ENCODE measurements around the gene TMEM135. TPM values are rescaled to one million over a fixed set of nuclear protein-coding genes. Genes with fewer than 3 reads are reported as not detected.

TMEM135 gene
- total RNA-seq, 6 experiments from 2014 or later: 12.2 to 27.9 (median 18.8) TPM

GRCh38 chr11:87352759-87353707 is 315.3 kb downstream of the TMEM135 start:
- ATAC-seq: peak; percentile 99 to 100 (median 100)

GRCh38 chr11:87353771-87354345 is 316.1 kb downstream of the TMEM135 start:
- 75% methylated on average over 1 of the region's 2 CpGs for WGBS (ENCODE audit: insufficient coverage, low coverage, low lambda C conversion rate, missing lambda C conversion rate)
- no peak overlapping the region for H3K27ac ChIP-seq
- TF ChIP-seq CTCF (IDR thresholded peaks at IDR 0.05): no peak
- TF ChIP-seq POLR2A (IDR thresholded peaks at IDR 0.05): no peak

More at GRCh38 chr11:87352759-87353707, 315.3 kb downstream of the TMEM135 start:
- H3K9me3 ChIP-seq: no peaks in the 10 kb centered on the region
- intact Hi-C loops (cut with DNase I): loop anchor here in 1 of 2 donors (5.0 kb wide), 1 partner anchor 69 kb away; no protein-coding TSS in a partner anchor
- peak; percentile 99 to 100 (median 99) for TF ChIP-seq CTCF (IDR thresholded peaks at IDR 0.05)
- TF ChIP-seq POLR2A (IDR thresholded peaks at IDR 0.05): no peak
- no peak overlapping the region for H3K4me3 ChIP-seq
- H3K36me3 ChIP-seq: no peaks in the 10 kb centered on the region
- DNase-seq: peak; percentile 87 to 89 (median 89)
- H3K4me1 ChIP-seq: no peaks in the 10 kb centered on the region
- WGBS (ENCODE audit: insufficient coverage, low coverage, low lambda C conversion rate, missing lambda C conversion rate): 11% methylated on average over 15 of the region's 26 CpGs
- no peaks in the 10 kb centered on the region for H3K27me3 ChIP-seq
- H3K27ac ChIP-seq: no peak overlapping the region

GRCh38 chr11:87355596-87355995 is 317.9 kb downstream of the TMEM135 start:
- TF ChIP-seq POLR2A (IDR thresholded peaks at IDR 0.05) (no peak), CTCF (IDR thresholded peaks at IDR 0.05) (no peak)
- intact Hi-C loops (cut with DNase I): no loop called here
- Histone ChIP-seq H3K27me3 (no peaks in the 10 kb centered on the region), H3K9me3 (no peaks in the 10 kb centered on the region), H3K4me1 (peaks cover 0 to 6% (median 1%) of the 10 kb centered on the region in 4 donors), H3K36me3 (no peaks in the 10 kb centered on the region), H3K4me3 (no peak overlapping the region), H3K27ac (no peak overlapping the region)
- WGBS (ENCODE audit: insufficient coverage, low coverage, low lambda C conversion rate, missing lambda C conversion rate): 100% methylated on average over 1 of the region's 1 CpG
- DNase-seq: no peak
- no peak for ATAC-seq

More at GRCh38 chr11:87353771-87354345, 316.1 kb downstream of the TMEM135 start:
- H3K36me3 ChIP-seq: no peaks in the 10 kb centered on the region
- H3K9me3 ChIP-seq: no peaks in the 10 kb centered on the region
- intact Hi-C loops (cut with DNase I): loop anchor here in 1 of 2 donors (5.0 kb wide), 1 partner anchor 68 kb away; no protein-coding TSS in a partner anchor
- H3K27me3 ChIP-seq: no peaks in the 10 kb centered on the region
- no peaks in the 10 kb centered on the region for H3K4me1 ChIP-seq
- DNase-seq: no peak
- no peak for ATAC-seq
- H3K4me3 ChIP-seq: no peak overlapping the region

GRCh38 chr11:87356428-87356827 is 318.7 kb downstream of the TMEM135 start:
- Histone ChIP-seq H3K27me3 (no peaks in the 10 kb centered on the region), H3K27ac (no peak overlapping the region), H3K4me3 (no peak overlapping the region), H3K9me3 (no peaks in the 10 kb centered on the region), H3K4me1 (peaks cover 0 to 6% (median 1%) of the 10 kb centered on the region in 4 donors), H3K36me3 (no peaks in the 10 kb centered on the region)
- no peak for DNase-seq
- WGBS (ENCODE audit: insufficient coverage, low coverage, low lambda C conversion rate, missing lambda C conversion rate): 80% methylated on average over 1 of the region's 4 CpGs
- no peak for ATAC-seq
- TF ChIP-seq CTCF (IDR thresholded peaks at IDR 0.05) (no peak), POLR2A (IDR thresholded peaks at IDR 0.05) (no peak)
- intact Hi-C loops (cut with DNase I): no loop called here

Measured in right lobe of liver (tissue), 6 donors.